HG03066 (cell line): ENCODE data around the gene TRMT1.

Experiments
- ATAC-seq: cut with Tn5 transposase; IDR thresholded peaks from one replicate; pipeline ENCODE4 v1.9.1; 2021; ENCODE audit warnings: low read depth; ENCODE audit not compliant: unreplicated experiment

TRMT1 gene

GRCh38 chr19:13076320-13076719, 40.2 kb downstream of the TRMT1 start:
- ATAC-seq: no peak

DNA sequence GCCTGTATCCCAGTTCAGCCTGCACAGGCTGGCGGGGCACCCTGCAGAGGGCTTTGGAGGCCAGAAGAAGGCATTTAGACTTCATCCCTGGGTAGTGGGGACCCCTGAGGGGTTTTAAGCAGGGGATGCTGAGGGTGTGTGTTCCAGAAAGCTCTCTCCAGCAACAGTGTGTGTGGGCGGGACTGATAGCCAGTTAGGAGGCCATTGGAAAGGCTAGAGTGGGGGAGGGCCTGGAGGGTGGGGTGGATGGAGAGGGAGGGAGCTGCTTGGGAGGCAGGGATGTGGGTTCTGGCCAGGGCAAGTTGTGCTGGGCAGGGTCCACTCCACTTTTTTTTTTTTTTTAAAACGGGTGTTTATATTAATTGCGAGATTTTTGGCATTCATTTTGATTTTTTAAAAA, 42.2 kb downstream of the TRMT1 start:
- ATAC-seq: no peak

DNA sequence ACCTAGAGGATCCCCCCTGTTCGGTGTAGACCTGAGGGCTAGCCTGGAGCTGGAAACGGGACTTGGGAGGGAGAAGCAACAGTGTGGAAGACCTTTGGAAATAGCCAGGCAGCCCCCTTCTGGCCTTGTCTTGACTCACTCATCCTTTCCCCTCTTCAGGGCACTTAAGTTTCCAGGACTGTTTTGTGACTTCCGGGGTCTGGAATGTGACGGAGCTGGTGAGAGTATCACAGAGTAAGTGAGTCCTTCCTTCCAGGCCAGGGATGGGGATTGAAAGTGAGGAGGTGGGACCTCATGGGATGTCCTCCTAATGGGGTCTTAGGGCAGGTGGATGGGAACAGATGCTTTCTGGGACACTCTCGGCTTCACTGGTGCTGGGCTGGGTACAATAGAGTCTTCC, 43.3 kb downstream of the TRMT1 start:
- no peak for ATAC-seq

DNA sequence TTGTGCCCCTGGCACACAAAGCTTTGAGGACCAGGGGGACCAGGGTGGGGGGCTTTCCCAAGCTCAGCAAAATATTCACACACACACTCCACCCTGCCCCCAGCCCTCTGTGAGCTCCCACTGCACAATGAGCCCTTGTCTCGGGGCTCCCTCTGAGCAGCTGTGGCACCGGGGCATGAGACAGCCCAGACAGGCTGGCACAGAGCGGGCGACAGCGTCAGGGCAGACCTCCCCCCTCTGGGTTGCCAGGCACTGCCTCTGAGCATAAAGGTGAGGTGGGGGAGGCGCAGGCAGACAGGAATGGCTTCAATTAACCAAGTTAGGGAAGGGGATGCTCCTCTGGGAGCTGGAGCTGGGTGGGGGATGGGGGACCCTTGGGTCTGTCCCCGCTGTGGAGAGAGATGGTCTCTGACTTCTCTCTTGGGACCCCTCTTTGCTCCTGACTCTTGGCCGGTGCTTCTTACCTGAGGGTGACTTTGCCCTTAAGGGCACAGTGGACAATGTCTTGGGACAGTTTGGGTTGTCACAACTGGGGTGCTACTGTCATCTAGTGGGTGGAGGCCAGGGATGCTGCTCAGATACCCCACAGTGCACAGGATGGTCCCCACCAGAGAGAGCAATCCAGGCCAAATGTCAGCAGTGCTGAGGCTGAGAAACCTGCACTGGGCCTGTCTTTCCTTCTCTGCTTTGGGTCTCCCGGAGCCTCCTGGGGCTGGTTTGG, 44.2 kb downstream of the TRMT1 start:
- ATAC-seq: no peak

DNA sequence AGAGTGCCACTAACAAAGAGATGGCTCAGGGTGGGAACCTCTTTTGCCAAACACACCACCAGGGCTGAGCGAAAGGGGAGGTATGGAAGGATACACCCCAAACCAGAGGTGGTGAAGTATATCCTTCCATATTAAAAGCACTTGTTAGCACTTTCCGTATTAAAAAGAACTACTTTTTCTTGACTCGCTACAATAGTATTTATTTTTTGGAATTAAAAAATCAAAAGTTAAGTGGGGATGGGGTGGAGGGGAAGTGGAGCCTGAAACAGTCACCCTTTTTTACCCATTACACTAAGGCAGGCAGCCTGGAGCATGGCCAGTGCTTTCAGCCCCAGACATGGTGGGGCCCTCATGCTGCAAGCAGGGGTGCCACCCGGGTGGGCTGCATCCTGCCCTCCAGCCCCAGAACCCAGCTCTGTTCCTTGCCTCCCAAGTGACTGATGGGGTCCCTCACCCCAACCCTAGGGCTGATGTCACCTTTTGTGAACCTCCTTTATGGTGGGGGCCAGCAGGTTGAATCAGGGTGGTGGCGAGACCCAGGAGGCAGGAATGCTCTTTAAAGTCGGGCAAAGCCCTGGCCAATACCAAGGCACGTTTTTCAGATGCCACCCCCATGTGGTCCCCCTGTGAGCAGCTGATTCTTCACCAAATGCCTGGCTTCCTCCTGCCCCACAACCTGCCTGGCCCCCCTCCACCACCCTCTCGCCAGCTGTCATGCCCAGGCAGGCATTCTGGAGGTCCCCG, 44.9 kb downstream of the TRMT1 start:
- ATAC-seq: no peak

DNA sequence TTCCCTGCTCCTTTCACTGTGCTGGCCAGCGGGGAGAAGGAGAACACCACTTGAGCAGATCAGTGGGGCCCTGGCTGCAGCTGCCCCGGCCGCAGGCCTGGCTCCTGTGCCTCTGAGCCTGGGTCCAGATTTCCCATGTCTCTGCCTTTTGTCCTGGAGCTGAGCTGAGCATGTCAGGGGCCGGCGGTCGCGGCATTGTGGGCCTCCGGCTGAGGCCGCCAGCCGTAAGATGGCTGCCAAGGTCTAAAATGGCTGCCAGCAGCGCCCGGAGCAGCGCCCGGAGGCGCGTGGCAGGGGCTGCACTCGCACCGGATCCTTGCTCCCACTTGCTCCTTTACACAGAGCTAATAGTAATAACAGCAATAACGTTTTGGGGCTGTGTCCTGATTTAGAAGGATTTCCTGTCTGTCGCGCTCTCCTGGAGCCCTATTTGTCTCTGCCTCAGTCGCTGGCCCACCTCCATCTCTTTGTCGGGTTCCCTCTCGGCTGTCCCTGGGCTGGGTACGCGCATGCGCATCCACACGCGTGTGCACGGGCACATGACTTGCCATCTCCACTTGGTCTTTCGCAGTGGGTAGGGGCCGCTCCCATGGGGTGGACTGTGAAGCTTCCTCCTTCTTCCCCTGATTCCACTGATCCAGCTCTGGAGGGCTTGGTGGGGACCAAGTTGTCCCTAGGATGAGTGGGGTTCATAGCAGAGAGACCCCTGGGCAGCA, 46.0 kb downstream of the TRMT1 start:
- no peak for ATAC-seq

GRCh38 chr19:13069415-13070359, 46.9 kb downstream of the TRMT1 start:
- no peak for ATAC-seq

DNA sequence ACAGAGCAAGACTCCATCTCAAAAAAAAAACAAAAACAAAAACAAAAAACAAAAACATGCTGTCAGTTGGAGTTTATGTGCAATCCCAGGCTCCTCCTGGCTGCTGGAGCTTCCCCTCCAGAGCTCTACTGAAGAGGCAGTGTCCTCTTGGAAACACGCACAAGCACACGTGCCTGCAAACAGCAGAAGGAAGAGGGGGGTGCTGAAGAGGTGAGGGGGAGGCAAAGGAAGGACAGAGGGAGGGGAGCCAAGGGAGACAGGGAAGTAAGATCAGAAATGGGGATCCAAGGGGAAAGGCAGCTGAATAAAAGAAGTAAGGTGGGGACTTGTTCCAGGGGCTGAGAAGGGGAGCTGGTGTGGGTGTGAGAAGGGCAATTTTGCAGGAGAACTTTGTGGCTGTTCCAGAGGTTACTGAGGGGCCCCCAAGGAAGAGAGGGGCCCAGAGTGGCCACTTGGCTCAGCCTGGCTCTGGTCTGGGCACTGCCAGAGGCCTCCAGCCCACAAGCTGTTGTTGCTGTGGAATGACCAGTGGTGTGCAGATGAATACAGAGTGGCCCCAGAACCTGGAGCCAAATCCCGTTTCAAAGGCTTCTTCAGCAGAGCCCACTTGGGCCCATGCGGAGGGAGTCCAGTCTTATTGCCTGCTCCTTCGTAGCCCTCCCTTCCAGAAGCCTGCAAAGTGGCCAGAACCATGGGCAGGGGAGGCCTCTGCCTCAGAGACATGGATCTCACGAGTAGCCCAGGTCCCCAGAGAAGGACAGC, 48.3 kb downstream of the TRMT1 start:
- no peak for ATAC-seq

DNA sequence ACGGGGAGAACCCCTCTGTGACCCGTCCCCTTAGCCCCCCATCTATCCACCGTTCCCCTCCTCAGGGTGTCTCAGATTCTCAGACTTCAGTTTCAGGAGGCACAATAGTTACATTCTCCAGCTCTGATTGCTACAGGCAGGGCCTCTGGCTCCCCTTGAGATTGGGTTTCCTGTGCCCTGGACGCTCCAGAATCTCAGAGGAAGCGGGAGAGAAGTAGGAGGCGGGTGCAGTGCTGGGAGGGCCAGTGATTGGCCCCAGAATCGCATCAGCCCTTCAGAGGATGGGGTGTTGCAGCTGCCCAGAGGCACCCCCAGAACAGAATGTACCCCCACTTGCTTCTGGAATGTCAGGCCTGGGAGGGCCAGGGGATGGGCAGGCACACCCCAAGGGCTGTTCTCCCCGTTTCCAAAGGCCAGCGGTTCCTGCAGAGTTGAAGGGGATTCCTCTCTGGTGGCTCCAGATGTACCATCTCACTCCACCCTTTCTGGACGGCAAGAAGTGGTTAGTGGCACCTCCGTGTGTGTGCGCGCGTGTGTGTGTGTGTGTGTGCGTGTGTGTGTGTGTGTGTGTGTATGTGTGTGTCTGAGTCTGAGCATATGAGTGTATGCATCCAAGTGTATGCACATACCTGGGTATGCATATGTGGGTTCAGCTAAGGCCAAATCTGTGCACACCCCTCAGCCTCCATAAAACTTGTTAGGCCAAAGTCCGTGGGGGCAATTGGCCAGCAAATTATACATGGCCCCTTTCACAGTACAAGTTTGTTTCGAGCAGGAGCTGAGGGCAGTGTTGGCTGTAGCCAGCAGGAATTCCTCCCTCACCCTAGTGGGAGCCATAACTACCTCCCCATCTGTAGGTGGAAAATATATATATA, 49.4 kb downstream of the TRMT1 start:
- ATAC-seq: no peak

DNA sequence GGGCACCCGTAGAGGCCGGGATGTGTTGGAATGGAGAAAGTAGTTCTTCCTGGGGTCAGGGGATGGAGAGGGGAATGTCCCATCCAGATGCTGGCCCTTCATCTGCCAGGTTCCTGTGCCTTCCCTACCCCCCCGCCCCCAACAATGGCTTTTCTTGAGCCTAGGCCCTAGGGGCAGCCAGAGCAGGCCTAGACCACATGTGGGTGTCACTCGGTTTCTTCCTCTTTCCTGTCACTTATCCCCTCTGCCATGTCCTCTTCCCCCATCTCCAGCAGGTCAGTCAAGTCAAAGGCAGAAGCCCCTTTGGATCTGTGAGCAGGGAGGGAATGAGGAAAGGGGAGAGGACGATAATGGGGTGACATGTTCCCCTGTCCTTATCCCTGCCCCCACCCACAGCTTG, 50.3 kb downstream of the TRMT1 start:
- ATAC-seq: no peak

- ATAC-seq: no peak
Observed at GRCh38 chr19:13064092-13064489, 52.4 kb downstream of the TRMT1 start.

DNA sequence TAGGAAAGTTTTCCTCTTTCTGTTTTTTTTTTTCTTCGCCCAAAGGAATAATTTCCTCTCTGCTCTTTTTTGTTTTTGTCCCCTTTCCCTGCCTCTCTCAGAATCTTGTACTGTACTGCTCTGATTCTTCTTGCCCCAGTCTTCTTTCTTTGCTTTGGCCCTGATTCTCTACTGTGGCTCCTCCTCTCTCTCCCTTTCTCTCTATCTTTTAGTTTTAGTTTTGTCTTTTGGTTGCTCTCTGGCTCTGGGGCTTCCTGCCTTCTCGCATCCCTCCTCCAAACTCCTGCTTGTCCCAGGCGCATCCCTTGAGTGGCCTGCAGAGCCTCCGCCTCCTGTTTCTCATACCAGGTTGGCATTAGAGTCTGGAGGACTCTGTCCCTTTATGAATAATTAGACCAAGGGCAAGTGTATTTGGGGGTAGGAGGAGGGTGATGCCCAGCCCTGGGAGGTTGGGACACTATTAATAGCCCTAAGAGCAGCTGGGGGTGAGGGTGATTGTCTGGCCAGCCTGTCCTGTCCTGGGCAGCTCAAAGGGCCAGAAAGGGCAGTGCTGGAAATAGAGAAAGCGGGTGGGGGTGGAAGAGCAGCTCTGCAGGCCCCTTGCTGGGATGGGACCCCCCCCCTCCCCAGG, 53.0 kb downstream of the TRMT1 start:
- ATAC-seq: no peak

DNA sequence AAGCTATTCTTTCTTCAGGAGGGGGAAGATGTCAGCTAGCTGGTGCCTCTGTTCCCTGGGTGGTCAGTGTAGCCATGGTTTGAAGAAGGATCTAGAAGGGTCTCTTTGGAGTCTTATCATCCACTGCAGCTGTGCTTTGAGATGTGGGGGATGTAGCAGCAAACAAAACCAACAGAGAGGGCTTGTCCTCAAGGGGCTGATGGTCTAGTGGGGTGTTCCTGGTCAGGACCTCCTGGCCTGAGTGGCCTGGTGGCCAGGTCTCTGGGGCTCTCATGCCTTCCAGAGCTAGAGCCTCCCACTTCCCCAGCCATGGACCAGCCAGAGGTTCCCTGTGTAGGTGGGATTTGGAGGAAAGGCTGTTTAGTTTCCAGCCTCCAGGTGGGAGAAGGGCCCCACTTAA, 54.2 kb downstream of the TRMT1 start:
- ATAC-seq: no peak

DNA sequence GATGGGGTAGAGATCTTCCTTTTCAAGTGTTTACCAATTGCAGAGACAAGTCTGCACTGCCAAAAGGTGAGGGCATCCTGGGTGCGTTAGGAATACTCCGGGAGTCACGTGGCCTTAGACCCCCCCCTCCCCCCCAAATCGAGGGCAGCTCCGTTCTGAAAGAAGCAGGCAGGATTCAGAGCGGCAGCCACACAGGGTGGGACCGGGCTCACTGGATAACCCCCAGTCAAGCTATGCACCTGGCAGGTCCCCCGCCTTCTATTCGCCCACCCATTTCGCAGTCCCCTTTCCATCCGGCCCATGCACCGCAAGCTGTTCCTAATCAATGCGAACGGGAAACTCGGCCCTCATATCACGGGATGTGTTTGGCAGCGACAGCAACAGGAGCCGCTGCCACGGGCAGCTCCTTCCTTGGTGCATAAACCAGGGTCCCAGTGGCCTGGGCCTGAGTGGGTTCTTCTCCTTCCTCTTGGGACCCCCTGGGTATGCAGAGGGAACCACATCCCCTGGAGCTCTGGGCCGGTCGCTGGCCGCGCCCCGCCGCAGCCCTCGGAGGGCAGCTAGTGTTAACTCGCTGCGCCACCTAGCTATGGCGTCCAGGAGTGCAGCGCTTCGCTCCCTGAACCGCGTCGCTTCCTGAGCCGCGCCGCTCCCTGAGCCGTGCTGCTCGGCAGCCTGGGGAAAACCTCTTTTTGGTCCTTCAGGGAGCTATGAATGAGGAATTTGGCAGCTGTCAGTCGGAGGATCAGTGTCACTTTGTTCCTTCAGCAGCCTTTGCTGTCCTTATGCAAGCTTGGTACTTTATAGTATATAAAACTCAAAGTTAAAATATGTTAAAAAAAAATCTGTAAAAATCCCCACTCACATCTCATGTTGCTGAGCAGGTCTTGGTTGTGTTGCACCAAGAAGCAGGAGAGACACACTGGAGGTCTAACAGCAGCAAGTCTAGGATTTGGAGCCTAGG, 55.3 kb downstream of the TRMT1 start:
- no peak for ATAC-seq

- no peak for ATAC-seq
Observed at GRCh38 chr19:13060233-13060963, 56.1 kb downstream of the TRMT1 start.

- ATAC-seq: no peak
Observed at GRCh38 chr19:13058951-13059660, 57.4 kb downstream of the TRMT1 start.
